HUES48 (cell line): Measurements from ENCODE around the gene STK17A.
"Not testable (repeated sequence)": the region's sequence is repeated elsewhere in the genome, so short reads cannot be mapped to it uniquely, and the experiment has no call there.

Source experiments
- H3K27ac ChIP-seq: one replicate; pipeline ENCODE4 v1.7.0; 2013; ENCODE audit warnings: low read depth, low read length, inconsistent platforms
- H3K27me3 ChIP-seq: 2 replicates; pipeline ENCODE4 v1.6.1; 2013; ENCODE audit warnings: mild to moderate bottlenecking, low read length; ENCODE audit not compliant: control insufficient read depth, insufficient read depth
- H3K36me3 ChIP-seq: 2 replicates; pipeline ENCODE4 v1.6.1; 2013; ENCODE audit warnings: low read length; ENCODE audit not compliant: control insufficient read depth, insufficient read depth
- H3K4me1 ChIP-seq: 2 replicates; pipeline ENCODE4 v1.6.1; 2013; ENCODE audit warnings: mild to moderate bottlenecking, low read length; ENCODE audit not compliant: control insufficient read depth, insufficient read depth
- H3K4me3 ChIP-seq: 2 replicates; pipeline ENCODE4 v1.5.1; 2013; ENCODE audit warnings: mild to moderate bottlenecking, low read depth, low read length
- H3K9ac ChIP-seq: 2 replicates; pipeline ENCODE4 v1.6.1; 2013; ENCODE audit warnings: mild to moderate bottlenecking, low read depth, low read length, moderate library complexity
- H3K9me3 ChIP-seq: 2 replicates; pipeline ENCODE4 v1.6.1; 2013; ENCODE audit warnings: low read length; ENCODE audit not compliant: control insufficient read depth, insufficient read depth

Gene STK17A

DNA sequence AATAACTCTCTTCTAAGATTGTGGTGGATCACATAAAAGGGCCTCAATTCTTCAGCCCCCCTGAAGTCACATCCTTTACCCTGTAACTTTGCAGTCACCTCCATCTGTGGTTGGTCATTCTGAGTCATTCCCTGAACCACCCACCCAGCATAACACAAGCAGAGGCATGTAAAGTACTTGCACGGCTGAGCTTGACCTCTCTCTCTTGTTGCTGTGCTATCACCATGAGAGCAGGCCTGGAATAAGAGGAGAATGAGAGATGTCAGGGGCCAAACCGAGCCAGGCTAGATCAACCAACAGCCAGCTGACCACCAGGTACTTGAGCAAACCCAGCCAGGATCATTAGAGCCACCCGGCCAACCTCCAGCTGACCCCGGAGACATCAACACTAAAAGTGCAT is 13.5 kb upstream of the STK17A start:
- H3K9me3 ChIP-seq, result no peaks in the 10 kb centered on the region

GRCh38 chr7:43570688-43571365 is 12.1 kb upstream of the STK17A start:
- Histone ChIP-seq H3K9ac (no peak overlapping the region), H3K27me3 (no peaks in the 10 kb centered on the region), H3K4me1 (no peaks in the 10 kb centered on the region), H3K27ac (no peak overlapping the region), H3K9me3 (no peaks in the 10 kb centered on the region), H3K4me3 (no peak overlapping the region), H3K36me3 (no peaks in the 10 kb centered on the region)

More for the DNA sequence above, 13.5 kb upstream of the STK17A start:
- no peaks in the 10 kb centered on the region for H3K4me1 ChIP-seq
- no peak overlapping the region for H3K27ac ChIP-seq
- no peak overlapping the region for H3K4me3 ChIP-seq
- H3K9ac ChIP-seq, result no peak overlapping the region
- no peaks in the 10 kb centered on the region for H3K27me3 ChIP-seq
- H3K36me3 ChIP-seq, result no peaks in the 10 kb centered on the region

GRCh38 chr7:43572516-43573049 is 10.3 kb upstream of the STK17A start:
- H3K27me3 ChIP-seq, result no peaks in the 10 kb centered on the region
- peaks cover 5% of the 10 kb centered on the region; the same call in 1 of the 2 replicates for H3K4me1 ChIP-seq
- no peak overlapping the region for H3K9ac ChIP-seq
- H3K27ac ChIP-seq, result no peak overlapping the region
- no peaks in the 10 kb centered on the region for H3K9me3 ChIP-seq
- H3K36me3 ChIP-seq, result no peaks in the 10 kb centered on the region
- H3K4me3 ChIP-seq, result no peak overlapping the region

DNA sequence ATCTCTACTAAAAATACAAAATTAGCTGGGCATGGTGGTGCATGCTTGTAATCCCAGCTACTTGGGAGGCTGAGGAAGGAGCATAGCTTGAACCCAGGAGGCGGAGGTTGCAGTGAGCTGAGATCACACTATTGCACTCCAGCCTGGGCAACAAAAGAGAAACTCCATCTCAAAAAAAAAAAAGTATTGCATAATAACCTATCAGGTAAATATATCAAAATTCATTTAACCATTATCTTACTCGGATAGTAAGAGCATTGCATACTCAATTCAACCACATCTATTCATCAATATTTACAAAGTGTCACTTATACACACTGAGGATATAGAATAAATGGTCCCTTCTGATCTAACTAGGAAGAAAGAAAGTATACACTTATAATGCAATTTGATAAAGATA is 9.1 kb upstream of the STK17A start:
- H3K27ac ChIP-seq, H3K9ac ChIP-seq, H3K9me3 ChIP-seq, H3K4me3 ChIP-seq, H3K36me3 ChIP-seq, H3K4me1 ChIP-seq, H3K27me3 ChIP-seq: not testable (repeated sequence)

- Histone ChIP-seq H3K4me1 (peaks cover 6% of the 10 kb centered on the region; the same call in 1 of the 2 replicates), H3K9me3 (no peaks in the 10 kb centered on the region), H3K36me3 (no peaks in the 10 kb centered on the region), H3K4me3 (no peak overlapping the region), H3K9ac (no peak overlapping the region), H3K27ac (no peak overlapping the region), H3K27me3 (no peaks in the 10 kb centered on the region)
These were observed 7.4 kb upstream of the STK17A start for GRCh38 chr7:43575506-43575905.

- Histone ChIP-seq H3K9ac (no peak overlapping the region), H3K4me1 (peaks cover 6% of the 10 kb centered on the region; the same call in 1 of the 2 replicates), H3K4me3 (no peak overlapping the region), H3K27me3 (no peaks in the 10 kb centered on the region), H3K36me3 (no peaks in the 10 kb centered on the region), H3K9me3 (no peaks in the 10 kb centered on the region), H3K27ac (no peak overlapping the region)
These were observed 6.7 kb upstream of the STK17A start for GRCh38 chr7:43576241-43576640.

DNA sequence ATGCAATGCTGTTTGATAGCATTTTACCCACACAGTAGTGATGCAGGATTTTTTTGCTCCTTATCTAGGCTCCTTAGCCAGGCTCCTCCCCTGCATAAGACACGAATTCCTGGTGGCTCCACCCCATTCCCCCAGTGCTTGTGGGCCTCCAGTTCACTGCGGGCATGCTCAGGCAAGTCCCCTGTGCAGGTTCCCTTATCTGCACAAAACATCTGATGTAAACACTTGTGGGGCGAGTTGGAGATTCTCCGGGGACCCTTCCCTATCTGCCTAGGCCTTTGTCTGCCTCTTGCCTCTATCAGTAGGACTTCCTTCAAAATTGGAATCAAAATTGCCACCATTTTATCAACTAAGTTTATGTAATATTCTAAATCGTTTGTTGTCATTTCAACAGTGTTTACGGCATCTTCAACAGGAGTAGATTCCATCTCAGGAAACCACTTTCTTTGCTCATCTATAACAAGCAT is 5.4 kb upstream of the STK17A start:
- no peak overlapping the region for H3K4me3 ChIP-seq
- no peaks in the 10 kb centered on the region for H3K36me3 ChIP-seq
- no peak overlapping the region for H3K9ac ChIP-seq
- no peak overlapping the region for H3K27ac ChIP-seq
- peaks cover 14% of the 10 kb centered on the region for H3K4me1 ChIP-seq
- no peaks in the 10 kb centered on the region for H3K27me3 ChIP-seq
- no peaks in the 10 kb centered on the region for H3K9me3 ChIP-seq

DNA sequence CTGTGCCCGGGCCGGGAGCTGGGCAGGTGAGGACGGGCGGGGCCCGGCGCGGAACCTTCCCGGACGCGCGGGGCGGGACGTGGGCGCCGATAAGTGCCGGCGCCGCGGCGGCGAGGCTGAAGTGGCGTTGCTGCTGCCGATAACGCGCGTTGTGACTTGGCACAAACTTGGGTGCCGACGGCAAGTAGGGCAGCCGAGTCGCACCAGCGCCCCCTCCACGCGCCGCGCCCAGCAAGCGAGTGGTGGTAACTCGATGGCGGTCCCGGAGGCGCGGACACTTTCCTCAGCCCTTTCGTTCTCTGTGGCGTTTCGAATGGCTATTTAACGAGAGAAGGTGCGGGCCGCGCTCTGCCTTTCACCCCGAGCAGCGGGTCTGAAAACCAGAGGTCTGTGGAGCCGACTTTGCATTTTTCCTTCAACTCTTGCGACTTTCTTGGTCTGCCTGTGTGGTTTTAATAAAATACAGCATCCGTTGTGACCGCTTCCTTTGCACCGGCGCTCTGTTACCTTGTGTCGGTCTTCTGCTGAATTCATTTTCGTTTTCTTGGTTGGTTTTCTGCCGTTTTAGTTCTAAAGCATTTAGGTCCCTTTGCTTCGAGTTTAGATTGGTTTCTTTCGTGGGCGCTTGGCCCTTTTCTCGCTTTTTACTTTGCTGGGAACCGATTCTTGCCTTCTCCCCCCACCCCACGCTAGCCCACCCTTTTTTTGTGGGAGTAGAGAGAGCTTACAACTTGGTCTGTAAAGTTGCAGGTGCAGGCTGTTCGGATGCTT is 701 bp downstream of the STK17A start:
- Histone ChIP-seq H3K9ac (peak overlapping the region; percentile 56), H3K27ac (peak overlapping the region; percentile 61), H3K36me3 (no peaks in the 10 kb centered on the region), H3K27me3 (peaks cover 8% of the 10 kb centered on the region), H3K9me3 (no peaks in the 10 kb centered on the region), H3K4me1 (peaks cover 16% of the 10 kb centered on the region), H3K4me3 (peak overlapping the region; percentile 79)

GRCh38 chr7:43584195-43584586 is 1.3 kb downstream of the STK17A start:
- Histone ChIP-seq H3K9me3 (no peaks in the 10 kb centered on the region), H3K4me3 (peak overlapping the region; percentile 79), H3K4me1 (peaks cover 16% of the 10 kb centered on the region), H3K27me3 (peaks cover 8% of the 10 kb centered on the region), H3K36me3 (no peaks in the 10 kb centered on the region), H3K9ac (no peak overlapping the region), H3K27ac (no peak overlapping the region)

DNA sequence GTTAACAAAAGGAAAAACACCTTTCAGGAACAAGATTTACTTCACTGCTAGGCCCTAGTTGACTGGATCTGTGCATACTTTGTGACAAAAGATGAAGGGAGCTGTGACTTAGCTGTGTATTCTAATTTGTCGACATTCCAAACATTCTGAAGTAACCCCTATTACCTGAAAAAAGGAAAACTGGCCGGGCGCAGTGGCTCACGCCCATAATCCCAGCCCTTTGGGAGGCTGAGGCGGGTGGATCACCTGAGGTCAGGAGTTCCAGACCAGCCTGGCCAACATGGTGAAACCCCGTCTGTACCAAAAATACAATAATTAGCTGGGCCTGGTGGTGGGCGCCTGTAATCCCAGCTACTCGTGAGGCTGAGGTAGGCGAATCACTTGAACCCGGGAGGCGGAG is 1.8 kb downstream of the STK17A start:
- H3K9ac ChIP-seq, H3K27ac ChIP-seq, H3K36me3 ChIP-seq, H3K27me3 ChIP-seq, H3K9me3 ChIP-seq: not testable (repeated sequence)
- H3K4me3 ChIP-seq, result peak overlapping the region; percentile 79
- H3K4me1 ChIP-seq, result peaks cover 16% of the 10 kb centered on the region

GRCh38 chr7:43585562-43585961 is 2.7 kb downstream of the STK17A start:
- H3K9ac ChIP-seq, result no peak overlapping the region
- no peak overlapping the region for H3K4me3 ChIP-seq

More at GRCh38 chr7:43585562-43585961, 2.7 kb downstream of the STK17A start:
- H3K9me3 ChIP-seq, result no peaks in the 10 kb centered on the region
- no peak overlapping the region for H3K27ac ChIP-seq
- H3K4me1 ChIP-seq, result peaks cover 16% of the 10 kb centered on the region
- peaks cover 8% of the 10 kb centered on the region for H3K27me3 ChIP-seq
- H3K36me3 ChIP-seq, result no peaks in the 10 kb centered on the region
